GM12878 (cell line): ENCODE measurements around the gene KBTBD3. TPM values are rescaled to one million over a fixed set of nuclear protein-coding genes. Genes with fewer than 3 reads are reported as not detected.

ENCODE experiments used
- CEBPB ChIP-seq, 2 experiments: fragments of 150-350 bp in 1 of 2; IDR thresholded peaks; 2 replicates each; pipeline ENCODE4 v1.6.1; 2012 to 2014; ENCODE audit warnings: low read depth in 2 of 2, low read length in 2 of 2, borderline replicate concordance in 1 of 2, inconsistent platforms in 1 of 2
- CEBPZ ChIP-seq: fragments of 150-350 bp; IDR thresholded peaks from 2 replicates; pipeline ENCODE4 v1.6.1; 2016; ENCODE audit warnings: low read depth, low read length
- FOS ChIP-seq: IDR thresholded peaks from 3 replicates; pipeline ENCODE4 v1.6.1; 2011; ENCODE audit warnings: borderline replicate concordance; ENCODE audit not compliant: insufficient read length; ENCODE audit errors: extremely low read depth
- FOXK2 ChIP-seq: fragments of 450-650 bp; IDR thresholded peaks from 2 replicates; pipeline ENCODE4 v1.6.1; 2017; ENCODE audit warnings: mild to moderate bottlenecking, moderate library complexity
- GABPA ChIP-seq: IDR thresholded peaks from 2 replicates; pipeline ENCODE4 v1.6.1; 2014; ENCODE audit warnings: antibody characterized with exemption, low read depth, mild to moderate bottlenecking, inconsistent platforms
- HCFC1 ChIP-seq: fragments of 150-350 bp; IDR thresholded peaks from 2 replicates; pipeline ENCODE4 v1.6.1; 2014; ENCODE audit warnings: low read length
- IRF5 ChIP-seq: fragments of 450-650 bp; IDR thresholded peaks from 2 replicates; pipeline ENCODE4 v1.6.1; 2017; ENCODE audit warnings: borderline replicate concordance
- NFXL1 ChIP-seq: fragments of 450-650 bp; IDR thresholded peaks from 2 replicates; pipeline ENCODE4 v1.6.1; 2017; ENCODE audit warnings: antibody characterized with exemption, mild to moderate bottlenecking, borderline replicate concordance
- NRF1 ChIP-seq: conservative IDR thresholded peaks from 2 replicates; pipeline ENCODE4 v1.6.1; 2011; ENCODE audit warnings: mild to moderate bottlenecking, low read depth, low read length, improper control_type of control experiment
- polyA plus RNA-seq, 11 experiments: library from polyadenylated mRNA; depleted of rRNA in 4 of 11; unstranded in 6 of 11; stranded (reverse) in 5 of 11; fragments of >200 nt; fragmentation: Nextera tagmentation in 4 of 11; fragmentation: Illumina TruSeq in 1 of 11; extraction: Ambion mirVana in 4 of 11; extraction: Trizol in 1 of 11; gene quantifications; 1 replicate in 1 of 11; 2 replicates in 10 of 11; pipeline versions ENCODE4 v1.2.1 to v1.2.3, GENCODE V29; 2011 to 2016; ENCODE audit warnings: inconsistent platforms in 2 of 11, missing spikeins in 2 of 11, low read depth in 1 of 11
- total RNA-seq, 4 experiments: library from RNA; depleted of rRNA in 3 of 4; stranded (reverse); fragments of >200 nt in 3 of 4; fragmentation: Illumina TruSeq in 1 of 4; extraction: Trizol in 1 of 4; gene quantifications; 2 replicates each; pipeline versions ENCODE4 v1.2.1 to v1.2.3, GENCODE V29; 2013 to 2021
- TF ChIP-seq, protein P1 (sequence below): IDR thresholded peaks from 2 replicates; pipeline ENCODE4 v1.6.1; 2012; ENCODE audit warnings: mild to moderate bottlenecking, low read depth, low read length
- TF ChIP-seq, protein P2 (sequence below): fragments of 450-650 bp; formaldehyde crosslinking; IDR thresholded peaks from 2 replicates; pipeline ENCODE4 v1.4.0; 2022; ENCODE audit warnings: mild to moderate bottlenecking, moderate library complexity
- TF ChIP-seq, protein P3 (sequence below), 3 experiments: IDR thresholded peaks in 2 of 3; conservative IDR thresholded peaks in 1 of 3; 2 replicates each; pipeline ENCODE4 v1.5.1; 2011; ENCODE audit warnings: low read depth in 3 of 3, low read length in 3 of 3, mild to moderate bottlenecking in 3 of 3, control low read depth in 2 of 3, moderate library complexity in 2 of 3, inconsistent platforms in 1 of 3, mixed read lengths in 1 of 3; ENCODE audit not compliant: control insufficient read depth in 2 of 3, insufficient read depth in 1 of 3; ENCODE audit errors: extremely low read depth in 1 of 3
- TF ChIP-seq, protein P4 (sequence below): fragments of 450-650 bp; IDR thresholded peaks from 2 replicates; pipeline ENCODE4 v1.6.1; 2014; ENCODE audit warnings: mild to moderate bottlenecking

KBTBD3 gene
- total and polyA plus RNA-seq, 10 of the 15 experiments (the other 5 are each of a cell fraction or from before 2014, with no cell fraction given), result 1.9 to 18.1 (median 8.4) TPM

DNA sequence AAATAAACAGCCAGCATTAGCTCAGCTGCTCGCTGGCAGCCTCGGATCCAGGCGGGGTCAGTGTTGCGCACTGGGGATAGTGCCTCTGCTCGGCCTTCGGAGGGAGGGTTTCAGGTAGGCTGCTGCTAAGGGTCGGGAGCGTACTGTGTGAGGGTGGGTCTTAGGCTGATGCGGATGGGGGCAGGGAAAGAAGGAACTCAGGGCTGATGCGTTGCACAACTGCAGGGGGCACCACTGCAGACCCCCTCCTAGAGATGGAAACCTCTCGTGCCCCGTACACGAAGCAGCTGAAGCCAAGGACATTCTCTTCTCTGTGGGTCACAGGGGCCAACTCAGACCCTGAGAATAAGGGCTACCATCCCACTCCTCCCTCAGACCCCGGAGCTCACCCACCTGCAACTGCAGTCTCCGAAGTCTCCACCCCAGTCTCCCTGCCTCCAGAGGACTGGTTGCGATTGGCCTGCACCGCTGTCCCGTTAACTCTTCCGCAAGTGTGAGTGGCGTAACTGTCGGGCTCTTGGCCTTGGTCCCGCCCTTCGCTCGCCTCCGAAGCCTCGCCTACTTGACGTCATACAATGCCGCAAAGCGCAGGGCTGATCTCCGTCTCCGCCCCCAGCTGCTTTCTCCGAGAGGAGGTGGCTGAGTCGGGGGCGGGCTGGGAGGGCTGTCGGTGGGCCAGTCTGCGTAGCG lies at the start of gene KBTBD3 (continued):
- TF ChIP-seq, protein P1, sequence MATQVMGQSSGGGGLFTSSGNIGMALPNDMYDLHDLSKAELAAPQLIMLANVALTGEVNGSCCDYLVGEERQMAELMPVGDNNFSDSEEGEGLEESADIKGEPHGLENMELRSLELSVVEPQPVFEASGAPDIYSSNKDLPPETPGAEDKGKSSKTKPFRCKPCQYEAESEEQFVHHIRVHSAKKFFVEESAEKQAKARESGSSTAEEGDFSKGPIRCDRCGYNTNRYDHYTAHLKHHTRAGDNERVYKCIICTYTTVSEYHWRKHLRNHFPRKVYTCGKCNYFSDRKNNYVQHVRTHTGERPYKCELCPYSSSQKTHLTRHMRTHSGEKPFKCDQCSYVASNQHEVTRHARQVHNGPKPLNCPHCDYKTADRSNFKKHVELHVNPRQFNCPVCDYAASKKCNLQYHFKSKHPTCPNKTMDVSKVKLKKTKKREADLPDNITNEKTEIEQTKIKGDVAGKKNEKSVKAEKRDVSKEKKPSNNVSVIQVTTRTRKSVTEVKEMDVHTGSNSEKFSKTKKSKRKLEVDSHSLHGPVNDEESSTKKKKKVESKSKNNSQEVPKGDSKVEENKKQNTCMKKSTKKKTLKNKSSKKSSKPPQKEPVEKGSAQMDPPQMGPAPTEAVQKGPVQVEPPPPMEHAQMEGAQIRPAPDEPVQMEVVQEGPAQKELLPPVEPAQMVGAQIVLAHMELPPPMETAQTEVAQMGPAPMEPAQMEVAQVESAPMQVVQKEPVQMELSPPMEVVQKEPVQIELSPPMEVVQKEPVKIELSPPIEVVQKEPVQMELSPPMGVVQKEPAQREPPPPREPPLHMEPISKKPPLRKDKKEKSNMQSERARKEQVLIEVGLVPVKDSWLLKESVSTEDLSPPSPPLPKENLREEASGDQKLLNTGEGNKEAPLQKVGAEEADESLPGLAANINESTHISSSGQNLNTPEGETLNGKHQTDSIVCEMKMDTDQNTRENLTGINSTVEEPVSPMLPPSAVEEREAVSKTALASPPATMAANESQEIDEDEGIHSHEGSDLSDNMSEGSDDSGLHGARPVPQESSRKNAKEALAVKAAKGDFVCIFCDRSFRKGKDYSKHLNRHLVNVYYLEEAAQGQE, result no peak
- TF ChIP-seq, protein P2, sequence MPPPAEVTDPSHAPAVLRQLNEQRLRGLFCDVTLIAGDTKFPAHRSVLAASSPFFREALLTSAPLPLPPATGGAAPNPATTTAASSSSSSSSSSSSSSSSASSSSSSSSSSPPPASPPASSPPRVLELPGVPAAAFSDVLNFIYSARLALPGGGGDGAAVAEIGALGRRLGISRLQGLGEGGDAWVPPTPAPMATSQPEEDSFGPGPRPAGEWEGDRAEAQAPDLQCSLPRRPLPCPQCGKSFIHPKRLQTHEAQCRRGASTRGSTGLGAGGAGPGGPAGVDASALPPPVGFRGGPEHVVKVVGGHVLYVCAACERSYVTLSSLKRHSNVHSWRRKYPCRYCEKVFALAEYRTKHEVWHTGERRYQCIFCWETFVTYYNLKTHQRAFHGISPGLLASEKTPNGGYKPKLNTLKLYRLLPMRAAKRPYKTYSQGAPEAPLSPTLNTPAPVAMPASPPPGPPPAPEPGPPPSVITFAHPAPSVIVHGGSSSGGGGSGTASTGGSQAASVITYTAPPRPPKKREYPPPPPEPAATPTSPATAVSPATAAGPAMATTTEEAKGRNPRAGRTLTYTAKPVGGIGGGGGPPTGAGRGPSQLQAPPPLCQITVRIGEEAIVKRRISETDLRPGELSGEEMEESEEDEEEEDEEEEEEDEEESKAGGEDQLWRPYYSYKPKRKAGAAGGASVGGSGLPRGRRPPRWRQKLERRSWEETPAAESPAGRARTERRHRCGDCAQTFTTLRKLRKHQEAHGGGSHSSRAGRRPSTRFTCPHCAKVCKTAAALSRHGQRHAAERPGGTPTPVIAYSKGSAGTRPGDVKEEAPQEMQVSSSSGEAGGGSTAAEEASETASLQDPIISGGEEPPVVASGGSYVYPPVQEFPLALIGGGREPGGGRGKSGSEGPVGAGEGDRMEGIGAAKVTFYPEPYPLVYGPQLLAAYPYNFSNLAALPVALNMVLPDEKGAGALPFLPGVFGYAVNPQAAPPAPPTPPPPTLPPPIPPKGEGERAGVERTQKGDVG (CRISPR knock-in tag), result no peak
- TF ChIP-seq CEBPZ (no peak; the same call in 1 of the 2 replicates), HCFC1 (no peak), NRF1 (no peak; the same call in 1 of the 2 replicates), FOXK2 (no peak), GABPA (no peak), FOS (peak; percentile 63), CEBPB (IDR thresholded peaks at IDR 0.05; ENCODE audit: borderline replicate concordance in 1 of 2, low read depth in 2 of 2, low read length in 2 of 2) (no peak), NFXL1 (no peak), IRF5 (no peak)
- TF ChIP-seq, protein P3, sequence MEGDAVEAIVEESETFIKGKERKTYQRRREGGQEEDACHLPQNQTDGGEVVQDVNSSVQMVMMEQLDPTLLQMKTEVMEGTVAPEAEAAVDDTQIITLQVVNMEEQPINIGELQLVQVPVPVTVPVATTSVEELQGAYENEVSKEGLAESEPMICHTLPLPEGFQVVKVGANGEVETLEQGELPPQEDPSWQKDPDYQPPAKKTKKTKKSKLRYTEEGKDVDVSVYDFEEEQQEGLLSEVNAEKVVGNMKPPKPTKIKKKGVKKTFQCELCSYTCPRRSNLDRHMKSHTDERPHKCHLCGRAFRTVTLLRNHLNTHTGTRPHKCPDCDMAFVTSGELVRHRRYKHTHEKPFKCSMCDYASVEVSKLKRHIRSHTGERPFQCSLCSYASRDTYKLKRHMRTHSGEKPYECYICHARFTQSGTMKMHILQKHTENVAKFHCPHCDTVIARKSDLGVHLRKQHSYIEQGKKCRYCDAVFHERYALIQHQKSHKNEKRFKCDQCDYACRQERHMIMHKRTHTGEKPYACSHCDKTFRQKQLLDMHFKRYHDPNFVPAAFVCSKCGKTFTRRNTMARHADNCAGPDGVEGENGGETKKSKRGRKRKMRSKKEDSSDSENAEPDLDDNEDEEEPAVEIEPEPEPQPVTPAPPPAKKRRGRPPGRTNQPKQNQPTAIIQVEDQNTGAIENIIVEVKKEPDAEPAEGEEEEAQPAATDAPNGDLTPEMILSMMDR (IDR thresholded peaks at IDR 0.05 in 2 of 3, conservative IDR thresholded peaks at IDR 0.05 in 1 of 3; ENCODE audit: control insufficient read depth in 2 of 3, extremely low read depth in 1 of 3, insufficient read depth in 1 of 3, low read depth in 3 of 3, low read length in 3 of 3), result peak; percentile 47 to 52 (median 52)
- TF ChIP-seq, protein P4, sequence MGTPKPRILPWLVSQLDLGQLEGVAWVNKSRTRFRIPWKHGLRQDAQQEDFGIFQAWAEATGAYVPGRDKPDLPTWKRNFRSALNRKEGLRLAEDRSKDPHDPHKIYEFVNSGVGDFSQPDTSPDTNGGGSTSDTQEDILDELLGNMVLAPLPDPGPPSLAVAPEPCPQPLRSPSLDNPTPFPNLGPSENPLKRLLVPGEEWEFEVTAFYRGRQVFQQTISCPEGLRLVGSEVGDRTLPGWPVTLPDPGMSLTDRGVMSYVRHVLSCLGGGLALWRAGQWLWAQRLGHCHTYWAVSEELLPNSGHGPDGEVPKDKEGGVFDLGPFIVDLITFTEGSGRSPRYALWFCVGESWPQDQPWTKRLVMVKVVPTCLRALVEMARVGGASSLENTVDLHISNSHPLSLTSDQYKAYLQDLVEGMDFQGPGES, result peak; percentile 68; the same call in 1 of the 2 replicates
